ENCODE data around the gene STUM.

- TF ChIP-seq POLR2A (IDR thresholded peaks at IDR 0.05; ENCODE audit: low read length) = no peak
- TF ChIP-seq NR3C1 (IDR thresholded peaks at IDR 0.05) = no peak
- TF ChIP-seq CTCF (IDR thresholded peaks at IDR 0.05) = no peak
- TF ChIP-seq PBX3 (IDR thresholded peaks at IDR 0.05) = no peak
- no peak for TF ChIP-seq BCL3 (IDR thresholded peaks at IDR 0.05)
Observed at GRCh38 chr1:226578946-226579578, 30.5 kb downstream of the STUM start.

Measured in A549 (cell line).